Body of pancreas (tissue), 4 donors: Measurements from ENCODE around the gene AKNAD1.

Experiments
- POLR2A ChIP-seq, 3 donors: fragments of 450-650 bp; IDR thresholded peaks; one replicate each; pipeline ENCODE4 v1.6.1; 2016; ENCODE audit warnings: antibody characterized with exemption in 3 of 3, mild to moderate bottlenecking in 2 of 3
- TF ChIP-seq, protein P1 (sequence below), 7 experiments: fragments of 450-650 bp in 4 of 7; fragments of 200-600 bp in 3 of 7; sonication (generic) in 3 of 7; IDR thresholded peaks; one replicate each; pipeline ENCODE4 v1.5.1; 2016 to 2019; ENCODE audit warnings: antibody characterized with exemption in 7 of 7

DNA sequence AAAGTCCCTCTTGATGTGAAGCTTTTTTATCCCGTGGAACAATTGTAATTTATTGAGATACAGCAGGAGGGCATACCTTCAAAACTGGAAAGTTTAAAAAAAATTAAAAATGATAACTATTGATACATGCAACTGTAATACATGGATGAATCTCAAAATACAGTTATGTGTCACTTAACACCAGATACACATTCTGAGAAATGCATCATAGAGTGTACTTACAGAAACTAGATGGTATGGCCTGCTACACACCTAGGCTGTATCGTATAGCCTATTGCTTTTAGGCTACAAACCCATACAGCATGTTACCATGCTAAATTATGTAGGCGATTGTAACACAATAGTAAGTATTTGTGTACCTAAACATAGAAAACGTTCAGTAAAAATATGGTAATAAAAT is 7.1 kb upstream of the AKNAD1 start:
- TF ChIP-seq, protein P1, sequence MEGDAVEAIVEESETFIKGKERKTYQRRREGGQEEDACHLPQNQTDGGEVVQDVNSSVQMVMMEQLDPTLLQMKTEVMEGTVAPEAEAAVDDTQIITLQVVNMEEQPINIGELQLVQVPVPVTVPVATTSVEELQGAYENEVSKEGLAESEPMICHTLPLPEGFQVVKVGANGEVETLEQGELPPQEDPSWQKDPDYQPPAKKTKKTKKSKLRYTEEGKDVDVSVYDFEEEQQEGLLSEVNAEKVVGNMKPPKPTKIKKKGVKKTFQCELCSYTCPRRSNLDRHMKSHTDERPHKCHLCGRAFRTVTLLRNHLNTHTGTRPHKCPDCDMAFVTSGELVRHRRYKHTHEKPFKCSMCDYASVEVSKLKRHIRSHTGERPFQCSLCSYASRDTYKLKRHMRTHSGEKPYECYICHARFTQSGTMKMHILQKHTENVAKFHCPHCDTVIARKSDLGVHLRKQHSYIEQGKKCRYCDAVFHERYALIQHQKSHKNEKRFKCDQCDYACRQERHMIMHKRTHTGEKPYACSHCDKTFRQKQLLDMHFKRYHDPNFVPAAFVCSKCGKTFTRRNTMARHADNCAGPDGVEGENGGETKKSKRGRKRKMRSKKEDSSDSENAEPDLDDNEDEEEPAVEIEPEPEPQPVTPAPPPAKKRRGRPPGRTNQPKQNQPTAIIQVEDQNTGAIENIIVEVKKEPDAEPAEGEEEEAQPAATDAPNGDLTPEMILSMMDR (IDR thresholded peaks at IDR 0.05) = no peak
- no peak for TF ChIP-seq POLR2A (IDR thresholded peaks at IDR 0.05)
